ENCODE measurements around the gene ADSS2.

Gene ADSS2

DNA sequence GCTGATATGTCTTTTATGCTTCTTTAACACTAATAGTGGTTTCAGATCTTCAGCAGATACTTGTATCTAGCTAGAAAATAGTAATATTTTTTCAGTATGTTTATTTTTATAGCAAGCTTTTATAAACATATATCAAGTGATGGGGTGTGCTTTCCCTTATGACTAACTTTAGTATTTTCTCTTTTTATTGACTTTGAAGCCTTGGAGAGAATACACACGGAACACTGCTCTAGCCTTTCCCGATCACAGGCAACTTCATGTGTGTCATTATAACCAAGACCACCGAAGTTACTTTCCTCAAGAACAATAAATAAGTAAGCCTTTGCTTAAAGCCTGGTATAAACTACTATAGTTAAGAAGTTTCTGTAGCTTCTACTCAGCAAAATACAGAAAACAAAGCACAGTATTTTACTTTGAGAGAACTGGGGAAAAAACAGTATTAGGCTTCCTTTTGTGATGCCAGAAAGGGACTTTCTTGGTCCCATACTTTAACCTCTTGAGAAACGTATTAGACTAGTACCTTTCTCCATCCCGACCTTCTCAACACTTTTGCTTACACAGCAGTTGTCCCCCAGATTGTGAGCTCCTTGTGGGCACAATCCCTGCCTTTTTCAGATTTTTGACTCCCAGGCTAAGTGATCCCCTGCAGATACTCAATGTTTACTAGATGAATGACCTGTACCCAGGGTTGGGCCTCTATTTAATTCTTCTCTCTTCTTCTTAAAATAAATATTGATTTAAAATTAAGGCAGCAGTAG lies 3.3 kb downstream of the ADSS2 start:
- peaks cover 4% of the 10 kb centered on the region for H3K36me3 Mint-ChIP-seq (ENCODE audit: low read depth)
- H3K4me3 Mint-ChIP-seq: peak overlapping the region in 2 of 3 experiments; percentile 10 to 72
- H3K27ac Mint-ChIP-seq: peak overlapping the region in 1 of 3 experiments; percentile 2
- no peaks in the 10 kb centered on the region for H3K27me3 Mint-ChIP-seq (ENCODE audit: low read depth)
- TF ChIP-seq, protein P1, sequence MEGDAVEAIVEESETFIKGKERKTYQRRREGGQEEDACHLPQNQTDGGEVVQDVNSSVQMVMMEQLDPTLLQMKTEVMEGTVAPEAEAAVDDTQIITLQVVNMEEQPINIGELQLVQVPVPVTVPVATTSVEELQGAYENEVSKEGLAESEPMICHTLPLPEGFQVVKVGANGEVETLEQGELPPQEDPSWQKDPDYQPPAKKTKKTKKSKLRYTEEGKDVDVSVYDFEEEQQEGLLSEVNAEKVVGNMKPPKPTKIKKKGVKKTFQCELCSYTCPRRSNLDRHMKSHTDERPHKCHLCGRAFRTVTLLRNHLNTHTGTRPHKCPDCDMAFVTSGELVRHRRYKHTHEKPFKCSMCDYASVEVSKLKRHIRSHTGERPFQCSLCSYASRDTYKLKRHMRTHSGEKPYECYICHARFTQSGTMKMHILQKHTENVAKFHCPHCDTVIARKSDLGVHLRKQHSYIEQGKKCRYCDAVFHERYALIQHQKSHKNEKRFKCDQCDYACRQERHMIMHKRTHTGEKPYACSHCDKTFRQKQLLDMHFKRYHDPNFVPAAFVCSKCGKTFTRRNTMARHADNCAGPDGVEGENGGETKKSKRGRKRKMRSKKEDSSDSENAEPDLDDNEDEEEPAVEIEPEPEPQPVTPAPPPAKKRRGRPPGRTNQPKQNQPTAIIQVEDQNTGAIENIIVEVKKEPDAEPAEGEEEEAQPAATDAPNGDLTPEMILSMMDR (IDR thresholded peaks at IDR 0.05; ENCODE audit: unreplicated experiment in 3 of 3): no peak
- peaks cover 3% of the 10 kb centered on the region for H3K9me3 Mint-ChIP-seq
- peaks cover 49% of the 10 kb centered on the region for H3K4me1 Mint-ChIP-seq

DNA sequence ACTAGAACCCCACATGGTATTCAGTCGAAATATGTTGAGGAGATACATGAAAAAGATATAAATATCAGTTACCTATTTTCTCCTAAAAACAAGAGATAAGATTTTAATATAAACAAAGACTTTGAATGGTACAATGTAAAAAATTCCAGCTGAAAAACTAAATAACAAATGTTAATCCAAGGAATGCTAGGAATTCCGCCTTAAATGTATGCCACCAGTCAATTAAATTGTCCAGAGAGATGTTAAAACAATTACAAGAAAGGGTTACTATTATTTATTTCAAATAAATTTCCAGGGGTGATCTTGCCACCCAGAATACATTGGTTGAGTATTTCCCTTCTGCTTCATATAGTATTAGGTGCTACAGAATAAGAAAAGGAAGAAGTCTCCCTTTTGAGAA lies 4.2 kb downstream of the ADSS2 start:
- TF ChIP-seq, protein P1 (IDR thresholded peaks at IDR 0.05; ENCODE audit: unreplicated experiment in 3 of 3): no peak
- Mint-ChIP-seq H3K27ac (peak overlapping the region in 1 of 3 experiments; percentile 7), H3K4me1 (peaks cover 49% of the 10 kb centered on the region), H3K36me3 (ENCODE audit: low read depth) (peaks cover 4% of the 10 kb centered on the region), H3K4me3 (peak overlapping the region in 1 of 3 experiments; percentile 39), H3K9me3 (peaks cover 3% of the 10 kb centered on the region), H3K27me3 (ENCODE audit: low read depth) (no peaks in the 10 kb centered on the region)

DNA sequence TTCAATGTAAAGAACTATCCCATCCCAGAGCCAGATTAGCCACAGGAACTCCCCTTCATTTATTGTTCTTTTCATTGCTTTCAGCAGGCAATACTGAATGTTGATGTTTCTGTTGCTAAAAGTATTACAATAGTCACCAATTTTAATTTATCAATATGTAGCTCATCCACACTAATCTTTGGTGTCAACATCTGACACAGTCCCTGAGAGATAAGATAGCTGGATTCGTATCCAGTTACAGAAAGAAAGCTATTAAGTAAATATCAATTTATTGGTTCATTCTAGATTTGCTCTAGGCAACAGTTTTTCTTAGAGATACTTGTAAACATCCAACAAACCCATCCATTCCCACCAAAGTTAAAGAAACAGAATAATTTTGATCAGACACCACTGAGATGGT lies 4.7 kb downstream of the ADSS2 start:
- H3K4me1 Mint-ChIP-seq: peaks cover 44% of the 10 kb centered on the region
- TF ChIP-seq, protein P1 (IDR thresholded peaks at IDR 0.05; ENCODE audit: unreplicated experiment in 3 of 3): no peak
- H3K36me3 Mint-ChIP-seq (ENCODE audit: low read depth): peaks cover 4% of the 10 kb centered on the region
- H3K27me3 Mint-ChIP-seq (ENCODE audit: low read depth): no peaks in the 10 kb centered on the region
- H3K9me3 Mint-ChIP-seq: no peaks in the 10 kb centered on the region
- H3K27ac Mint-ChIP-seq: peak overlapping the region in 1 of 3 experiments; percentile 7
- H3K4me3 Mint-ChIP-seq: no peak overlapping the region

DNA sequence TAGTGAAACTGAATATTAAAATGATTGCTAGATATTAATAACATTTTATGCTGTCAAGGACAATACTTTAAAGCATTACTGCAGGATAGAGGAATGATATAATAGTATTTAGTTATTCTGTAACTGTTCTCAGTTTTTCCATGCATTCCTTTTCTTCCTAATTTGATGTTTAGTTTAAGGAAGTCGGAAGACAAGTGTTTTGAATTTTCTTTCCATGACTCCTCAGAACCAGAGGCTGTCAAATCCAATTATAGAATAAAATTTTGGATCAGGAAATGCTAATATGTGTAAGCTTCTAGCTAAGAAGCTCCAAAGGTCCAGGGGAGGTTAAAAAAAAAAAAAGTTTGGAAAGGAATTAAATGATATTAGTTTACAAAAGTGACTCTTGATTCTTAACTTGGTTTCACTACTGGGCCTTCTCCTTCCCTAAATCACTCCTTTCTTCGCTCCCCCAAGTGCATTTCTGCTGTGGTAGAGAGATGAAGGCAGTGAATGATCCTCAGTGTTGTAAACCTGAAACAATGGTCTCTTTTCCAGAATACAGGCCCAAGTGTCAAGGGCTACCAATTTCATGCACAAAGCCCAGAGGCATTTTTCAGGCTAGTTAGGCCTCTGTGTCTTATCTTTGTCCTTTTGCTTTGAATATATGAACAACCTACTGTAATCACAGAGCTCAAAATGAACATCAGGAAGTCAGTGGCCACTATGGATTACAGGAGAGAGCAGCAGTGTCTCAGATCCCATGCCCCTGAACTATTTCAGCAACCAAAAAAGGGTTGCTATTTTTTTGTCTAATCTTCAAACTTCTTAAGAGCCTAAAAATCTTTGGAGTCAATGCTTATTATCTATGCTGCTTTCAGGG lies 6.2 kb downstream of the ADSS2 start:
- no peaks in the 10 kb centered on the region for H3K27me3 Mint-ChIP-seq (ENCODE audit: low read depth)
- H3K27ac Mint-ChIP-seq: peak overlapping the region; percentile 44 to 79 (median 69)
- no peak overlapping the region for H3K4me3 Mint-ChIP-seq
- peaks cover 40% of the 10 kb centered on the region for H3K4me1 Mint-ChIP-seq
- H3K36me3 Mint-ChIP-seq (ENCODE audit: low read depth): peaks cover 4% of the 10 kb centered on the region
- no peaks in the 10 kb centered on the region for H3K9me3 Mint-ChIP-seq
- TF ChIP-seq, protein P1 (IDR thresholded peaks at IDR 0.05; ENCODE audit: unreplicated experiment in 3 of 3): no peak

DNA sequence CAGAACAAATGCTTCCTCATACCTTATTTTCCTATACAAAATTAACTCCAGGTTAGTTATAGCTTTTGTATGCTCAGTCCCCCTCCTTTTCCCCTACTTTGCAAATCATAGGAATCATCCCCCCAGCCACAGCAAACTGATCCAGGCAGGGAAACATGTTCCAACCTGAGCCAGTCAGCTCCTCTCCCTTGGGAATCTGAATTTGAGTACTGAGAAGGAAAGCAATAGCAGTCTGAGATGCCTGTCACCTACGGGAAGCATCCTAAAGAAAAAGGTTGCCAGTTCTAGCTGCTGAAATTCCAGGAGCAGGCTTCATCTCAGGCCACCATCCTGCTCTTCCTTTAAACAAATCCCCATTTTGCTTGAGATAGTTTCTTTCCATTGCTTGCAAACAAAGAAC lies 6.9 kb downstream of the ADSS2 start:
- H3K4me1 Mint-ChIP-seq: peaks cover 33% of the 10 kb centered on the region
- no peak overlapping the region for H3K4me3 Mint-ChIP-seq
- H3K27me3 Mint-ChIP-seq (ENCODE audit: low read depth): no peaks in the 10 kb centered on the region
- H3K9me3 Mint-ChIP-seq: no peaks in the 10 kb centered on the region
- TF ChIP-seq, protein P1 (IDR thresholded peaks at IDR 0.05; ENCODE audit: unreplicated experiment in 3 of 3): no peak
- peaks cover 4% of the 10 kb centered on the region for H3K36me3 Mint-ChIP-seq (ENCODE audit: low read depth)
- peak overlapping the region in 1 of 3 experiments; percentile 69 for H3K27ac Mint-ChIP-seq
